Body of pancreas (tissue), 4 donors: Measurements from ENCODE around the gene CACNA2D4. TPM values are rescaled to one million over a fixed set of nuclear protein-coding genes. Genes with fewer than 3 reads are reported as not detected.

Experiments used
- ATAC-seq: fragments of 150-250 bp; one replicate; pipeline ENCODE4 v1.9.1; 2016
- DNase-seq, 4 donors: peaks; one replicate each; pipeline ENCODE4 v3.0.0-alpha.2; 2019
- H3K27ac ChIP-seq, 4 donors: fragments of 200-600 bp; sonication (generic); 1 replicate in 3 of 4; 2 replicates in 1 of 4; pipeline versions ENCODE4 v1.5.1 to v1.6.1; 2016 to 2019; ENCODE audit warnings: mild to moderate bottlenecking in 1 of 4, mixed read lengths in 1 of 4, moderate library complexity in 1 of 4
- H3K27me3 ChIP-seq, 2 donors: fragments of 200-600 bp; sonication (generic); one replicate each; pipeline ENCODE4 v1.6.0; 2016; ENCODE audit warnings: mild to moderate bottlenecking in 1 of 2
- H3K36me3 ChIP-seq, 2 donors: fragments of 200-600 bp; sonication (generic); replicated peaks in 1 of 2; 2 replicates each; pipeline ENCODE4 v1.5.1; 2016; ENCODE audit warnings: low read depth in 2 of 2; ENCODE audit not compliant: insufficient read depth in 1 of 2
- H3K4me1 ChIP-seq: fragments of 200-600 bp; sonication (generic); one replicate; pipeline ENCODE4 v1.6.0; 2016
- H3K4me3 ChIP-seq, 2 donors: fragments of 200-600 bp; sonication (generic); 1 replicate in 1 of 2; 2 replicates in 1 of 2; pipeline ENCODE4 v1.5.1; 2016 to 2019
- H3K9me3 ChIP-seq, 3 donors: fragments of 200-600 bp; sonication (generic); 1 replicate in 2 of 3; 2 replicates in 1 of 3; pipeline ENCODE4 v1.5.1; 2016
- CTCF ChIP-seq, 7 experiments: fragments of 450-650 bp in 4 of 7; fragments of 200-600 bp in 3 of 7; sonication (generic) in 3 of 7; IDR thresholded peaks; one replicate each; pipeline ENCODE4 v1.5.1; 2016 to 2019; ENCODE audit warnings: antibody characterized with exemption in 7 of 7
- POLR2A ChIP-seq, 3 donors: fragments of 450-650 bp; IDR thresholded peaks; one replicate each; pipeline ENCODE4 v1.6.1; 2016; ENCODE audit warnings: antibody characterized with exemption in 3 of 3, mild to moderate bottlenecking in 2 of 3
- WGBS, 2 donors: methylation state at CpG; one replicate each; pipeline ENCODE4 v1.1.5; 2017; 5-methylcytosine and 5-hydroxymethylcytosine counted together
- intact Hi-C: fragments of 100-400 bp; cut with DNase I; formaldehyde crosslinking; loops from one replicate; pipeline ENCODE4 v1.15.1; 2023
- total RNA-seq, 2 donors: library from RNA; depleted of rRNA; stranded (reverse); fragments of >200 nt; gene quantifications; one replicate each; pipeline ENCODE4 v1.1.0, GENCODE V29; 2016

The CACNA2D4 gene
- total RNA-seq, 2 donors from 2014 or later, result 3.6 TPM; not detected in 1

GRCh38 chr12:1777798-1778197 lies 140.7 kb downstream of the CACNA2D4 start:
- peaks cover 4% of the 10 kb centered on the region for H3K4me1 ChIP-seq
- DNase-seq, result no peak
- H3K36me3 ChIP-seq, result peaks cover 0 to 4% of the 10 kb centered on the region in 2 donors
- no peaks in the 10 kb centered on the region for H3K27me3 ChIP-seq
- H3K4me3 ChIP-seq, result no peak overlapping the region
- H3K9me3 ChIP-seq, result no peaks in the 10 kb centered on the region
- no peak for ATAC-seq
- TF ChIP-seq POLR2A (IDR thresholded peaks at IDR 0.05) (no peak), CTCF (IDR thresholded peaks at IDR 0.05) (no peak)
- 96% methylated on average over 5 of the region's 5 CpGs for WGBS, 2 donors
- intact Hi-C loops, result no loop called here
- no peak overlapping the region for H3K27ac ChIP-seq

- no peak for ATAC-seq
- Histone ChIP-seq H3K9me3 (no peaks in the 10 kb centered on the region), H3K27me3 (no peaks in the 10 kb centered on the region), H3K4me1 (peaks cover 12% of the 10 kb centered on the region), H3K36me3 (peaks cover 0 to 4% of the 10 kb centered on the region in 2 donors), H3K4me3 (no peak overlapping the region), H3K27ac (no peak overlapping the region)
- WGBS, 2 donors, result 84 to 96% methylated on average over 4 of the region's 4 CpGs
- TF ChIP-seq POLR2A (IDR thresholded peaks at IDR 0.05) (no peak), CTCF (IDR thresholded peaks at IDR 0.05) (no peak)
- DNase-seq, result no peak
- intact Hi-C loops, result no loop called here
These were observed 142.1 kb downstream of the CACNA2D4 start for GRCh38 chr12:1776170-1776921.

GRCh38 chr12:1773937-1774655 lies 144.4 kb downstream of the CACNA2D4 start:
- Histone ChIP-seq H3K4me3 (no peak overlapping the region), H3K27ac (no peak overlapping the region), H3K4me1 (peaks cover 15% of the 10 kb centered on the region), H3K36me3 (no peaks in the 10 kb centered on the region), H3K27me3 (no peaks in the 10 kb centered on the region), H3K9me3 (no peaks in the 10 kb centered on the region)
- 85 to 86% methylated on average over 4 of the region's 4 CpGs for WGBS, 2 donors
- DNase-seq, result no peak
- intact Hi-C loops, result no loop called here
- no peak for TF ChIP-seq POLR2A (IDR thresholded peaks at IDR 0.05)
- TF ChIP-seq CTCF (IDR thresholded peaks at IDR 0.05), result no peak
- no peak for ATAC-seq

GRCh38 chr12:1769809-1770494 lies 148.5 kb downstream of the CACNA2D4 start:
- Histone ChIP-seq H3K4me1 (peaks cover 43% of the 10 kb centered on the region), H3K9me3 (no peaks in the 10 kb centered on the region), H3K36me3 (no peaks in the 10 kb centered on the region), H3K4me3 (no peak overlapping the region), H3K27ac (no peak overlapping the region), H3K27me3 (no peaks in the 10 kb centered on the region)
- DNase-seq, result no peak
- TF ChIP-seq CTCF (IDR thresholded peaks at IDR 0.05), result no peak
- no peak for TF ChIP-seq POLR2A (IDR thresholded peaks at IDR 0.05)
- intact Hi-C loops, result no loop called here
- no peak for ATAC-seq
- 79 to 84% methylated on average over 8 of the region's 8 CpGs for WGBS, 2 donors
